GM18858 (cell line): ENCODE data around the gene ALG13.
"Not testable (repeated sequence)": the region's sequence is repeated elsewhere in the genome, so short reads cannot be mapped to it uniquely, and the experiment has no call there.

ENCODE experiments used
- ATAC-seq: cut with Tn5 transposase; IDR thresholded peaks from one replicate; pipeline ENCODE4 v1.9.1; 2021; ENCODE audit not compliant: unreplicated experiment

ALG13 gene

GRCh38 chrX:111756486-111756885 lies 75.5 kb downstream of the ALG13 start:
- no peak for ATAC-seq

- ATAC-seq, result no peak
These were observed 78.7 kb downstream of the ALG13 start for GRCh38 chrX:111759686-111760085.

- ATAC-seq, result no peak
These were observed 80.7 kb downstream of the ALG13 start for GRCh38 chrX:111761578-111762135.

- no peak for ATAC-seq
These were observed 97.6 kb downstream of the ALG13 start for GRCh38 chrX:111778591-111778990.

- ATAC-seq, result no peak
These were observed 98.6 kb downstream of the ALG13 start for GRCh38 chrX:111779582-111779981.

GRCh38 chrX:111784667-111785066 lies 103.7 kb downstream of the ALG13 start:
- no peak for ATAC-seq

GRCh38 chrX:111790054-111790453 lies 109.1 kb downstream of the ALG13 start:
- not testable (repeated sequence) for ATAC-seq
